ENCODE data around the gene CENPB. TPM values are rescaled to one million over a fixed set of nuclear protein-coding genes. Genes with fewer than 3 reads are reported as not detected.

Gene CENPB
- total RNA-seq, 4 donors from 2014 or later = 57.0 to 81.4 (median 66.4) TPM

GRCh38 chr20:3745686-3746173 lies 40.8 kb downstream of the CENPB start:
- WGBS = 64% methylated on average over 4 of the region's 11 CpGs
- peaks cover 18% of the 10 kb centered on the region for H3K4me1 ChIP-seq
- H3K4me3 ChIP-seq = no peak overlapping the region
- no peak for TF ChIP-seq POLR2A (IDR thresholded peaks at IDR 0.05)
- TF ChIP-seq POLR2AphosphoS5 (IDR thresholded peaks at IDR 0.05) = no peak
- TF ChIP-seq CTCF (IDR thresholded peaks at IDR 0.05) = no peak
- no peak for TF ChIP-seq EP300 (IDR thresholded peaks at IDR 0.05)
- no peak overlapping the region for H3K27ac ChIP-seq
- peaks cover 3% of the 10 kb centered on the region for H3K27me3 ChIP-seq
- no peaks in the 10 kb centered on the region for H3K9me3 ChIP-seq
- H3K36me3 ChIP-seq = peaks cover 14% of the 10 kb centered on the region
- DNase-seq (ENCODE audit: low spot score in 2 of 2) = no peak

- Histone ChIP-seq H3K27ac (no peak overlapping the region), H3K9me3 (no peaks in the 10 kb centered on the region), H3K27me3 (peaks cover 3% of the 10 kb centered on the region), H3K4me3 (no peak overlapping the region), H3K4me1 (peaks cover 15% of the 10 kb centered on the region), H3K36me3 (peaks cover 14% of the 10 kb centered on the region)
- WGBS = 46% methylated on average over 45 of the region's 45 CpGs
- no peak for DNase-seq (ENCODE audit: low spot score in 2 of 2)
- TF ChIP-seq CTCF (IDR thresholded peaks at IDR 0.05) (no peak), POLR2AphosphoS5 (IDR thresholded peaks at IDR 0.05) (no peak), EP300 (IDR thresholded peaks at IDR 0.05) (no peak), POLR2A (IDR thresholded peaks at IDR 0.05) (no peak)
Observed at GRCh38 chr20:3744806-3745685, 41.5 kb downstream of the CENPB start.

- Histone ChIP-seq H3K4me3 (no peak overlapping the region), H3K27me3 (no peaks in the 10 kb centered on the region), H3K4me1 (peaks cover 8% of the 10 kb centered on the region), H3K9me3 (no peaks in the 10 kb centered on the region), H3K27ac (no peak overlapping the region), H3K36me3 (peaks cover 14% of the 10 kb centered on the region)
- 86% methylated on average over 1 of the region's 1 CpG for WGBS
- DNase-seq (ENCODE audit: low spot score in 2 of 2) = no peak
- TF ChIP-seq CTCF (IDR thresholded peaks at IDR 0.05) (no peak), POLR2A (IDR thresholded peaks at IDR 0.05) (no peak), EP300 (IDR thresholded peaks at IDR 0.05) (no peak), POLR2AphosphoS5 (IDR thresholded peaks at IDR 0.05) (no peak)
Observed at GRCh38 chr20:3744037-3744436, 42.5 kb downstream of the CENPB start.

GRCh38 chr20:3743251-3743650 lies 43.3 kb downstream of the CENPB start:
- H3K4me3 ChIP-seq = no peak overlapping the region
- H3K27me3 ChIP-seq = no peaks in the 10 kb centered on the region
- TF ChIP-seq CTCF (IDR thresholded peaks at IDR 0.05) (no peak), POLR2AphosphoS5 (IDR thresholded peaks at IDR 0.05) (no peak), POLR2A (IDR thresholded peaks at IDR 0.05) (no peak), EP300 (IDR thresholded peaks at IDR 0.05) (no peak)
- no peak for DNase-seq (ENCODE audit: low spot score in 2 of 2)
- peaks cover 12% of the 10 kb centered on the region for H3K36me3 ChIP-seq
- WGBS = 65% methylated on average over 2 of the region's 2 CpGs
- peaks cover 8% of the 10 kb centered on the region for H3K4me1 ChIP-seq
- H3K9me3 ChIP-seq = no peaks in the 10 kb centered on the region
- no peak overlapping the region for H3K27ac ChIP-seq

- 58% methylated on average over 5 of the region's 7 CpGs for WGBS
Observed at GRCh38 chr20:3741836-3742458, 44.6 kb downstream of the CENPB start.

More at GRCh38 chr20:3741836-3742458, 44.6 kb downstream of the CENPB start:
- Histone ChIP-seq H3K4me3 (no peak overlapping the region), H3K36me3 (peaks cover 2% of the 10 kb centered on the region), H3K27ac (no peak overlapping the region), H3K4me1 (peaks cover 8% of the 10 kb centered on the region), H3K9me3 (no peaks in the 10 kb centered on the region), H3K27me3 (no peaks in the 10 kb centered on the region)
- no peak for TF ChIP-seq EP300 (IDR thresholded peaks at IDR 0.05)
- DNase-seq (ENCODE audit: low spot score in 2 of 2) = no peak
